Retinal pigment epithelial cell (primary cell): ENCODE results near the gene MYB.

ENCODE experiments used
- DNase-seq: peaks from one replicate; pipeline ENCODE4 v3.0.0-alpha.2; 2010; ENCODE audit warnings: low read depth
- H3K4me3 ChIP-seq: 2 replicates; pipeline ENCODE4 v1.5.1; 2011; ENCODE audit warnings: mild to moderate bottlenecking, low read length, control low read depth, moderate library complexity
- TF ChIP-seq, protein P1 (sequence below): conservative IDR thresholded peaks from 2 replicates; pipeline ENCODE4 v1.5.1; 2011; ENCODE audit warnings: low read depth, low read length, control low read depth, inconsistent platforms

The MYB gene

GRCh38 chr6:135213616-135214015 lies 32.5 kb downstream of the MYB start:
- TF ChIP-seq, protein P1, sequence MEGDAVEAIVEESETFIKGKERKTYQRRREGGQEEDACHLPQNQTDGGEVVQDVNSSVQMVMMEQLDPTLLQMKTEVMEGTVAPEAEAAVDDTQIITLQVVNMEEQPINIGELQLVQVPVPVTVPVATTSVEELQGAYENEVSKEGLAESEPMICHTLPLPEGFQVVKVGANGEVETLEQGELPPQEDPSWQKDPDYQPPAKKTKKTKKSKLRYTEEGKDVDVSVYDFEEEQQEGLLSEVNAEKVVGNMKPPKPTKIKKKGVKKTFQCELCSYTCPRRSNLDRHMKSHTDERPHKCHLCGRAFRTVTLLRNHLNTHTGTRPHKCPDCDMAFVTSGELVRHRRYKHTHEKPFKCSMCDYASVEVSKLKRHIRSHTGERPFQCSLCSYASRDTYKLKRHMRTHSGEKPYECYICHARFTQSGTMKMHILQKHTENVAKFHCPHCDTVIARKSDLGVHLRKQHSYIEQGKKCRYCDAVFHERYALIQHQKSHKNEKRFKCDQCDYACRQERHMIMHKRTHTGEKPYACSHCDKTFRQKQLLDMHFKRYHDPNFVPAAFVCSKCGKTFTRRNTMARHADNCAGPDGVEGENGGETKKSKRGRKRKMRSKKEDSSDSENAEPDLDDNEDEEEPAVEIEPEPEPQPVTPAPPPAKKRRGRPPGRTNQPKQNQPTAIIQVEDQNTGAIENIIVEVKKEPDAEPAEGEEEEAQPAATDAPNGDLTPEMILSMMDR, result no peak
- no peak for DNase-seq
- no peak overlapping the region for H3K4me3 ChIP-seq

DNA sequence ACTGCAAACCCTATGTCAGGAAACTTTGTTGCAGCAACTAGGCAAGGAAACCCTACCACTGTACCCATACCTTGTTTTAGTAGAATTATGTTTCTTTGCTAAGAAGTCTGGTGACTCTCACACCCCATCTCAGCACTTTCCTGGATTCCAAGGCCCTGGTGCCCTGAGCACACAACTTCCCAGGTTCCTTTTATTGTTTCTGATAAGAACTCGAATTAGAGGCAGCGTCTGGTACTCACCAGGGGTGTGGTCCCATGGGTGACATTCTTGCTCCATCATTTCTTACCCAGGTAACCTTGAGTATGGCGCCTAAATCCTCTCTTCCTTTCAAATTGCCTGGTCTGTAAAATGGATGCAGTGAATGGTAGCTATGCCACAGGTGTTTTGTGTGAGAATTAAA lies 34.1 kb downstream of the MYB start:
- H3K4me3 ChIP-seq, result no peak overlapping the region
- TF ChIP-seq, protein P1, result no peak
- no peak for DNase-seq

DNA sequence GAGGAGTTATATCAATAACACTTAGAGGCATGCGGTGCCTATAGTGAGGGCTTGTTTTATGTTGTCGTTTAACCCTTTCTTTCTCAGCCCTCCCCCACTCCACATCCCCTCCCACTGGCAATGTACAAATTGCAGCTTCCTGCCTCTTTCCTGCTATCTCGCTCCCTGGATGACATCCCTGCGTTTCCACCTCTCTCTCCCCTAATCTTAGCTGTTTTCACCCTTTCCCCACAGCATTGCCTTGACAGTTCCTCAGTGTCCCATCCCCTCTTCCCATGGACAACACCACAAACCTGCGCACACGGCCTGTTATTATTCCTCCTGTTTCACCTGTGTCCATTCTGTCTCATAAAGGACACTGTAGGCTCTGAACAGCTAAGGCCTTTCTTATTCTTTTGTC lies 34.5 kb downstream of the MYB start:
- DNase-seq, result no peak
- H3K4me3 ChIP-seq, result no peak overlapping the region
- TF ChIP-seq, protein P1, result no peak

GRCh38 chr6:135217663-135218062 lies 36.6 kb downstream of the MYB start:
- DNase-seq, result no peak
- TF ChIP-seq, protein P1, result no peak
- no peak overlapping the region for H3K4me3 ChIP-seq

DNA sequence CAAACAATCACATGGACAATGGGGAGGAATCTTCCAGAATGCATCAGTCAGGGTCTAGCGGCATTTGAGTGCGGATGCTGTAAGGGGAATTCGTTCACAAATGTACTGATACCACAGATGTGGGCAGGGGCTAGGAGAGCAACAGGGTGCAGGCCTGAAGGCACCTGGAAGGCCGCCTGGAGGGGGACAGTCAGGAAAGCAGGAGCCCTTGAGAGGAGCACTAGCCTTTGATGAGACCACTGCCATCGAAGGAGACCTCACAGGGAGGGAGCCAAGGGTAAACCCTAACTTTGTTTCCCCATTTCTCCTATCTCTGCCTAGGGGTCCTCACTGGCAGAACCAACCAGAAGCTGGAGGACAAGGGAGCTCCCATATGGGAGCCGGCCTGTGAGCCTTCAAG lies 38.2 kb downstream of the MYB start:
- H3K4me3 ChIP-seq, result no peak overlapping the region
- DNase-seq, result no peak
- TF ChIP-seq, protein P1, result no peak

DNA sequence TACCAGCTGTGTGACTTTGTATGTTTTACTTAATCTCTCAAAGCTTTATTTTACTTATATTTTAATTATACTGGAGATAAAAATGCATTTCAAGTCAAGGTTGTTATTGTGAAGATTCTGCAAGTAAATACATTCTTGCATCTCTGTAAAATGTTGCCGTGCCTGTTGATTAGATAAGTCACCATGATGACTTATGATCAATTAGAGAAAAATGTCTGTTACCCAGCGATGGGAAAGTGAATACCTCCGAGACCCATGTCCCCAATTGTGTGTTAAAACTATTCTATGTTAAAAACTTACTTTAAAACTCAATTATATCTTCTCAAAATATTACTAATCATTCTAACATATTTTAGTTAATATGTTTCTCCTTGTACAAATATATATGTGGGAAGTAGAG lies 39.9 kb downstream of the MYB start:
- no peak overlapping the region for H3K4me3 ChIP-seq
- no peak for DNase-seq
- TF ChIP-seq, protein P1, result no peak

DNA sequence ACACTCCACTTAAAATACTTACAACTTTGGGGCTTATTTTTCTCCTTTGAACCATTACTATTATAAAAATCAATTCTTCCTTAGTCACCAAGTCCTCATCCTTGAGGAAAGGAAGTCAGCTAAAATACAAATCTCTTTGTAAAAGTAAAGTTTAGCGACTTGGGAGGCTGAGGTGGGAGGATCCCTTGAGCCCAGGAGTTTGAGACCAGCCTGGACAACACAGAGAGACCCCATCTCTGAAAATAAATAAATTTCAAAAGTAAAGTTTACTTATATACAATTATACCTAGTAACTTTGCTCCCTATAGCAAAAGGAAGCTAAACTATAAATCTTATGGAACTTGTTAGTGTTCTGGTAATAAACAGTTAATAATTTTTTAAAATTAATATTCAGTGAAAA lies 40.4 kb downstream of the MYB start:
- no peak overlapping the region for H3K4me3 ChIP-seq
- DNase-seq, result no peak
- TF ChIP-seq, protein P1, result no peak
